Panc1 (cell line): ENCODE data around the gene CDK17. TPM values are rescaled to one million over a fixed set of nuclear protein-coding genes. Genes with fewer than 3 reads are reported as not detected.

Experiments used
- ATAC-seq: fragments of 200-7000 bp; cut with Tn5 transposase; 2 replicates; pipeline ENCODE4 v1.9.1; 2020; ENCODE audit warnings: mild to moderate bottlenecking, moderate library complexity
- BruUV-seq: library from RNA; stranded (reverse); fragments of 400-500 nt; replicated peaks from 2 replicates; lab custom pipeline; 2021; lab: Mats Ljungman, UMichigan
- CTCF ChIA-PET: fragments of 300-600 bp; sonication (Branson Sonifier 250); formaldehyde crosslinking; loops from one replicate; lab custom pipeline; 2022; ENCODE audit warnings: antibody characterized with exemption; lab: Charles Lee
- POLR2A ChIA-PET: fragments of 300-600 bp; sonication (Branson Sonifier 250); formaldehyde crosslinking; loops from one replicate; lab custom pipeline; 2022; ENCODE audit warnings: antibody characterized with exemption; lab: Charles Lee
- DNase-seq: peaks from one replicate; pipeline ENCODE4 v3.0.0-alpha.2; 2010; ENCODE audit warnings: low read depth, low spot score
- H3K27ac ChIP-seq: 2 replicates; pipeline ENCODE4 v1.5.1; 2011; ENCODE audit warnings: mild to moderate bottlenecking, low read length, inconsistent platforms
- H3K27me3 ChIP-seq: fragments of 200-500 bp; sonication (Bioruptor generic); 2 replicates; pipeline ENCODE4 v1.6.0; 2014; ENCODE audit warnings: low read length, inconsistent platforms; ENCODE audit not compliant: control insufficient read depth, insufficient read depth
- H3K36me3 ChIP-seq: fragments of 200-500 bp; sonication (Bioruptor generic); 2 replicates; pipeline ENCODE4 v1.5.1; 2014; ENCODE audit warnings: inconsistent platforms, mild to moderate bottlenecking, low read length, moderate library complexity; ENCODE audit not compliant: control insufficient read depth, insufficient read depth
- H3K4me1 ChIP-seq: 2 replicates; pipeline ENCODE4 v1.5.1; 2011; ENCODE audit warnings: inconsistent platforms, mild to moderate bottlenecking, low read length, moderate library complexity; ENCODE audit not compliant: control insufficient read depth, insufficient read depth
- H3K4me3 ChIP-seq, 2 experiments: 2 replicates each; pipeline ENCODE4 v1.5.1; 2011 to 2012; ENCODE audit warnings: low read depth in 2 of 2, low read length in 2 of 2, mild to moderate bottlenecking in 2 of 2, inconsistent platforms in 1 of 2, moderate library complexity in 1 of 2
- H3K9me3 ChIP-seq: fragments of 200-500 bp; sonication (Bioruptor generic); 2 replicates; pipeline ENCODE4 v1.5.1; 2014; ENCODE audit warnings: low read depth, mild to moderate bottlenecking, inconsistent platforms, low read length, moderate library complexity; ENCODE audit not compliant: control insufficient read depth, insufficient read depth
- POLR2AphosphoS5 ChIP-seq: IDR thresholded peaks from 2 replicates; pipeline ENCODE4 v1.6.1; 2012; ENCODE audit warnings: mild to moderate bottlenecking, low read depth, low read length, moderate library complexity
- SIN3A ChIP-seq: IDR thresholded peaks from 2 replicates; pipeline ENCODE4 v1.6.1; 2012; ENCODE audit warnings: low read depth, mild to moderate bottlenecking, low read length, moderate library complexity, borderline replicate concordance; ENCODE audit not compliant: insufficient read depth
- TCF7L2 ChIP-seq: IDR thresholded peaks from 2 replicates; pipeline ENCODE4 v1.6.1; 2011; ENCODE audit warnings: mild to moderate bottlenecking, low read depth, low read length, inconsistent platforms
- in situ Hi-C: cut with HindIII; loops from 2 replicates; pipeline ENCODE4 v1.10.0; 2016; ENCODE audit warnings: low sequenced_read_pairs, low pct_unique_long_range_greater_than_20kb
- intact Hi-C: fragments of 100-400 bp; cut with micrococcal nuclease; formaldehyde crosslinking; loops from one replicate; pipeline ENCODE4 v1.10.0; 2022; ENCODE audit not compliant: unreplicated experiment
- total RNA-seq: library from RNA; stranded (reverse); gene quantifications from one replicate; pipeline ENCODE4 v1.2.1, GENCODE V29; 2021; ENCODE audit not compliant: unreplicated experiment
- TF ChIP-seq, protein P1 (sequence below), 2 experiments: IDR thresholded peaks; 2 replicates each; pipeline ENCODE4 v1.6.1; 2011 to 2012; ENCODE audit warnings: low read depth in 2 of 2, control low read depth in 1 of 2, low read length in 1 of 2, mild to moderate bottlenecking in 1 of 2, moderate library complexity in 1 of 2; ENCODE audit not compliant: insufficient read depth in 1 of 2
- TF ChIP-seq, protein P2 (sequence below): fragments of 450-650 bp; IDR thresholded peaks from 2 replicates; pipeline ENCODE4 v1.5.1; 2017; ENCODE audit warnings: mild to moderate bottlenecking

The CDK17 gene
- total RNA-seq, 1 experiment from 2014 or later = 23.2 TPM

DNA sequence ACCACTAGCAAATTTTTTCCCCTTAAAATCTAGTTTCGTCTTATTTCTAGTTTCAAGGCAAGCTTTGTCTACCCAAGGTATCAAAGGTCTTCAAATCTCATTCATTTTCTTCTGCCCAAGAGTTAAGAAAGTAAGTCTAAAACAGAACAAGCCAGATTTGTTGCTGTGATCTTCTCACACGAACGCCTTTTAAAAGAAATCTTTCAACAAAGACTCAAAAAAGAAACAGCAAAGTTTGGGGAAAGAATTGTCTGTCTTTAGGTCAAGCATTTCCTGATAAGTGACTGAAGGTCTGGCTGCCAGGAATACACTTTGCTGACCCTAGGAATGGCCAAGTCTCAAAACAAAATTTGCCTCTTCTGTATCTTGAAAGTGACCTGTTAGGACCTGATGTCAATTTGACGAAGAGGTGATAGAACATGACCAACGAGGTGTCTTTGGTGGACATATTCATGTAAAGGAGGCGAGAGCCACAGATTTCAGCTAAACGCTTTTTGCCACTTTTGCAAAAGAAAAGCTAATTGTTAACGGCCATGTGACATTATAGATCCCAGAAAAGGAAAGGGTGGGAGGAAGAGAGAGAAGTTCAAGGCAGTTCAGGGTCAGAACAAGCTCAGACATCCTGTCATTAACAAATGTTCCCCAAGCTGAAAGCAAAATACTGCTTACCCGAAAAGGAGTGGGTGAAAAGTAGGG lies 1.7 kb downstream of the CDK17 start:
- ChIA-PET POLR2A (no interaction called here), CTCF (interaction anchor here (0.5 to 0.7 kb wide), 3 partner anchors 8 to 153 kb away, joined by 3 to 4 read pairs (median 4); no protein-coding TSS in a partner anchor)
- in situ Hi-C loops = no loop called here
- no peaks in the 10 kb centered on the region; the same call in 1 of the 2 replicates for H3K36me3 ChIP-seq
- intact Hi-C loops = loop anchor here (2.0 to 10.0 kb wide), 2 partner anchors 94 to 336 kb away; no protein-coding TSS in a partner anchor
- DNase-seq (no peak), ATAC-seq (no peak; the same call in 1 of the 2 replicates)
- BruUV-seq = no TSS peak
- TF ChIP-seq, protein P1, sequence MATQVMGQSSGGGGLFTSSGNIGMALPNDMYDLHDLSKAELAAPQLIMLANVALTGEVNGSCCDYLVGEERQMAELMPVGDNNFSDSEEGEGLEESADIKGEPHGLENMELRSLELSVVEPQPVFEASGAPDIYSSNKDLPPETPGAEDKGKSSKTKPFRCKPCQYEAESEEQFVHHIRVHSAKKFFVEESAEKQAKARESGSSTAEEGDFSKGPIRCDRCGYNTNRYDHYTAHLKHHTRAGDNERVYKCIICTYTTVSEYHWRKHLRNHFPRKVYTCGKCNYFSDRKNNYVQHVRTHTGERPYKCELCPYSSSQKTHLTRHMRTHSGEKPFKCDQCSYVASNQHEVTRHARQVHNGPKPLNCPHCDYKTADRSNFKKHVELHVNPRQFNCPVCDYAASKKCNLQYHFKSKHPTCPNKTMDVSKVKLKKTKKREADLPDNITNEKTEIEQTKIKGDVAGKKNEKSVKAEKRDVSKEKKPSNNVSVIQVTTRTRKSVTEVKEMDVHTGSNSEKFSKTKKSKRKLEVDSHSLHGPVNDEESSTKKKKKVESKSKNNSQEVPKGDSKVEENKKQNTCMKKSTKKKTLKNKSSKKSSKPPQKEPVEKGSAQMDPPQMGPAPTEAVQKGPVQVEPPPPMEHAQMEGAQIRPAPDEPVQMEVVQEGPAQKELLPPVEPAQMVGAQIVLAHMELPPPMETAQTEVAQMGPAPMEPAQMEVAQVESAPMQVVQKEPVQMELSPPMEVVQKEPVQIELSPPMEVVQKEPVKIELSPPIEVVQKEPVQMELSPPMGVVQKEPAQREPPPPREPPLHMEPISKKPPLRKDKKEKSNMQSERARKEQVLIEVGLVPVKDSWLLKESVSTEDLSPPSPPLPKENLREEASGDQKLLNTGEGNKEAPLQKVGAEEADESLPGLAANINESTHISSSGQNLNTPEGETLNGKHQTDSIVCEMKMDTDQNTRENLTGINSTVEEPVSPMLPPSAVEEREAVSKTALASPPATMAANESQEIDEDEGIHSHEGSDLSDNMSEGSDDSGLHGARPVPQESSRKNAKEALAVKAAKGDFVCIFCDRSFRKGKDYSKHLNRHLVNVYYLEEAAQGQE (IDR thresholded peaks at IDR 0.05; ENCODE audit: insufficient read depth in 1 of 2, low read depth in 2 of 2, low read length in 1 of 2) = 0 out of 4 replicates have a peak, but pooled peaks of 1 of the 2 experiments have one; percentile 21
- no peak for TF ChIP-seq SIN3A
- H3K4me3 ChIP-seq = peak overlapping the region; percentile 81 to 93
- no peaks in the 10 kb centered on the region for H3K9me3 ChIP-seq
- H3K4me1 ChIP-seq = peaks cover 37% of the 10 kb centered on the region; the same call in 1 of the 2 replicates
- H3K27me3 ChIP-seq = no peaks in the 10 kb centered on the region
- peak overlapping the region; percentile 79 for H3K27ac ChIP-seq

DNA sequence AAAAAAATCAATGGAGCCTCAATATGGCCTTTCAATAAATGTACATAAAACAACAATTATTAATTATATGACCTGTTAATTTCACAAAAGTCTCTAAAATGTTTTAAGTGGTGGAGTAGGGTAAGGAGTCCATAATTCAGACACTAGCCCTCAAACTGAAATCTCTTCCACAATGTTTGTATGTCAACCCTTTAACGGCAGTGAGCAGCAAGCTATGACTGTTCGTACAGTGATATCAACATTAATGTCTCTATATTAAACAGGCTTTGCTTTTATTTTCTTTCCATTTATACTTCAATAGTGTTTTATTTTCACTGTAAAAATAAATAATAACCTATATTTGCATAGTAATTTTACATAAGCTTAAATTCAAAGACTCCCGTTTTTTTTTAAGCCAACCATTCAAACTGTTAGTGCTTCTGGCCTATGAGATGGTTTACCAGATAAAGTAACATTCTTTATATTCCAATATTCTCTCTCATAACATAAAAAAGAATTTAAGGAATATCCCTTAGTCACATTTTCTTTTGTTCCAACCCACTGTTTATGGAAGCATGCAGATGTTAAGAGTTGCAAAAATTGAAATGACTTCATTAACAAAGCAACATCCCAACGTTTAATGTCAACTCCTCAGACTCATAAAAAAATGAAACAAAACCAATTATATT lies 2.3 kb downstream of the CDK17 start:
- Histone ChIP-seq H3K4me3 (peak overlapping the region; percentile 81 to 93), H3K36me3 (no peaks in the 10 kb centered on the region; the same call in 1 of the 2 replicates), H3K27me3 (no peaks in the 10 kb centered on the region), H3K4me1 (peaks cover 37% of the 10 kb centered on the region; the same call in 1 of the 2 replicates), H3K27ac (peak overlapping the region; percentile 79), H3K9me3 (no peaks in the 10 kb centered on the region)
- ATAC-seq = no peak
- intact Hi-C loops (loop anchor here (2.0 to 10.0 kb wide), 2 partner anchors 93 to 335 kb away; no protein-coding TSS in a partner anchor), in situ Hi-C loops (no loop called here)
- CTCF ChIA-PET = interaction anchor here (0.5 kb wide), 1 partner anchor 154 kb away, joined by 4 read pairs; no protein-coding TSS in a partner anchor
- no peak for DNase-seq
- POLR2A ChIA-PET = no interaction called here
- TSS peak; percentile 67 for BruUV-seq
- TF ChIP-seq, protein P1 (IDR thresholded peaks at IDR 0.05; ENCODE audit: insufficient read depth in 1 of 2, low read depth in 2 of 2, low read length in 1 of 2) = no peak
- TF ChIP-seq TCF7L2 = no peak
- TF ChIP-seq POLR2AphosphoS5 = no peak
- TF ChIP-seq, protein P2, sequence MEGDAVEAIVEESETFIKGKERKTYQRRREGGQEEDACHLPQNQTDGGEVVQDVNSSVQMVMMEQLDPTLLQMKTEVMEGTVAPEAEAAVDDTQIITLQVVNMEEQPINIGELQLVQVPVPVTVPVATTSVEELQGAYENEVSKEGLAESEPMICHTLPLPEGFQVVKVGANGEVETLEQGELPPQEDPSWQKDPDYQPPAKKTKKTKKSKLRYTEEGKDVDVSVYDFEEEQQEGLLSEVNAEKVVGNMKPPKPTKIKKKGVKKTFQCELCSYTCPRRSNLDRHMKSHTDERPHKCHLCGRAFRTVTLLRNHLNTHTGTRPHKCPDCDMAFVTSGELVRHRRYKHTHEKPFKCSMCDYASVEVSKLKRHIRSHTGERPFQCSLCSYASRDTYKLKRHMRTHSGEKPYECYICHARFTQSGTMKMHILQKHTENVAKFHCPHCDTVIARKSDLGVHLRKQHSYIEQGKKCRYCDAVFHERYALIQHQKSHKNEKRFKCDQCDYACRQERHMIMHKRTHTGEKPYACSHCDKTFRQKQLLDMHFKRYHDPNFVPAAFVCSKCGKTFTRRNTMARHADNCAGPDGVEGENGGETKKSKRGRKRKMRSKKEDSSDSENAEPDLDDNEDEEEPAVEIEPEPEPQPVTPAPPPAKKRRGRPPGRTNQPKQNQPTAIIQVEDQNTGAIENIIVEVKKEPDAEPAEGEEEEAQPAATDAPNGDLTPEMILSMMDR = no peak
- no peak for TF ChIP-seq SIN3A
